NCI-H1105 (cell line): ENCODE data around the gene OR4M1.
"Not testable (repeated sequence)": the region's sequence is repeated elsewhere in the genome, so short reads cannot be mapped to it uniquely, and the experiment has no call there.

Source experiments
- DNase-seq: peaks from one replicate; lab custom pipeline; 2025; lab: John Stamatoyannopoulos, UW

The OR4M1 gene

DNA sequence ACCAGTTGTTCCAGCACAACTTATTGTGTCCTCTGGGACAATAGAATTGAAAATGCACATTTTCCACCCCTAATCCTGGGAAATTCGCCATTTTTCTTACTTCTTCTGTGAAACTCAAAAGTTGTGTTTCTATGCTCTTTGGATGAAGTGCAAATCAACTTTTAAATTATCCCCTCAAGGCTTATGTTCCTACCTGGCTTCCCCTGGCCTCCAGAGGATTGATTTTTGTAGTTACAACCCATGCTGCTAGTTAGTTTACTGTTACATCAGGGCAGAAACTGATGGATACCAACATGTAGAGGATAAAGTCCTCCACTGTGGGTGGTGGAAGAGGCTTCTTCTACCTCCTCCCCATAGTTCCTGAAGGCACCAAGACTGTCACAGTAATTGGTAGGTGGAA lies at the start of gene OR4M1:
Gene OR4M1 (plus strand): TSS at position 301 of the 400 bp plus-strand sequence. CDS start 6,819 bp downstream, outside the sequence.
- not testable (repeated sequence) for DNase-seq

- no peak for DNase-seq
Measured at GRCh38 chr14:19729359-19729758, 43.9 kb upstream of the OR4M1 start.

GRCh38 chr14:19729763-19730162 lies 43.5 kb upstream of the OR4M1 start:
- no peak for DNase-seq

DNA sequence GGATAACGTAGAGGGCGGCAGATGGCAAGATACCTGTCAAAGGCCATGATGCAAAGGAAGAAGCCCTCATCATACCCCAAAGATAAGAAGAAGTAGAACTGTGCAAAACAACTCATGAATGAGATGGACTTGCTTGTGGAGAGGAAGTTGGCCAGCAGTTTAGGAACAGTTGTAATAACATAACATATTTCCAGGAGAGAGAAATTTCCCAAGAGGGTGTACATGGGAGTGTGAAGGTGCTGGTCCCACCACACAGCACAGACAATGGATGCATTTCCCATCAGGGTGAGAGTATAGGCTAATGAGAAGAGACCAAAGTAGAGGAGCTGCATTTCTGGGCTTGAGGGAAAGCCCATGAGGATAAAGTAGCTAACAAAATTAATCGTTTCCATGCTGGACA lies 39.4 kb upstream of the OR4M1 start:
- DNase-seq = not testable (repeated sequence)

GRCh38 chr14:19743256-19743655 lies 30.0 kb upstream of the OR4M1 start, which contains the start of gene OR4Q3:
OR4Q3 (plus strand) TSS chr14:19743571.
- no peak for DNase-seq

DNA sequence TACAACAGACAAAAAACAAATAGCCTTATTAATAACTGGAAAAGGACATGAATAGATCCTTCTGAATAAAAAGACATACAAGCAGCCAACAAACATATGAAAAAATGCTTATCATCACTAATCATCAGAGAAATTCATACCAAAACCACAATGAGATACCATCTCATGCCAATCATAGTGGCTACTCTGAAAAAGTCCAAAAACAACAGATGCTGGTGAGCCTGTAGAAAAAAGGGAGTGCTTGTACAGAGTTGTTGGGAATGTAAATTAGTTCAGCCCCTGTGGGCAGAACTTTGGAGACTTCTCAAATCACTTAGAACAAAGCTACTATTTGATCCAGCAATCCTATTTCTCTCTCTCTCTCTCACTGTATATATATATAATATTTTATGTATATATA lies 21.0 kb upstream of the OR4M1 start:
- DNase-seq = not testable (repeated sequence)

GRCh38 chr14:19754172-19754571 lies 19.1 kb upstream of the OR4M1 start:
- DNase-seq = no peak

DNA sequence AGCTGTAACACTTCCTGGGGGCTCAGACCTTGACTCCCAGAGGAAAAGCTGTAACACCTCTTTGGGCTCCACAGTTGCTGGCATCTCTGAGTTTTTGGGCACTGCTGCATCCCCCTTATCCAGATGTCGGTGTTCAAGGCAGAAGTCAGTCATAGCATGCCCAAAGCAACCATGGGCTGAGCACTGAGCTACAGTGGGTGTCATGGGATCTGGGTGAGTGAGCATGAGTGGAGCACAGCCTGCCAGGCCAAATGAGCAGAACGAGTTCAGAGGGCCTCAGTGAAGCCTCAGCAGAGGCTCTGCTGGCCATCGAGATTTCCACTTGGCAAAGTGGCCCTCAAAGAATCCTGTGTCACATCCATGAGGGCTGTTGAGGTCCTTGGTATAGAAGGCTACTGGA lies 1.8 kb upstream of the OR4M1 start:
- DNase-seq = not testable (repeated sequence)

DNA sequence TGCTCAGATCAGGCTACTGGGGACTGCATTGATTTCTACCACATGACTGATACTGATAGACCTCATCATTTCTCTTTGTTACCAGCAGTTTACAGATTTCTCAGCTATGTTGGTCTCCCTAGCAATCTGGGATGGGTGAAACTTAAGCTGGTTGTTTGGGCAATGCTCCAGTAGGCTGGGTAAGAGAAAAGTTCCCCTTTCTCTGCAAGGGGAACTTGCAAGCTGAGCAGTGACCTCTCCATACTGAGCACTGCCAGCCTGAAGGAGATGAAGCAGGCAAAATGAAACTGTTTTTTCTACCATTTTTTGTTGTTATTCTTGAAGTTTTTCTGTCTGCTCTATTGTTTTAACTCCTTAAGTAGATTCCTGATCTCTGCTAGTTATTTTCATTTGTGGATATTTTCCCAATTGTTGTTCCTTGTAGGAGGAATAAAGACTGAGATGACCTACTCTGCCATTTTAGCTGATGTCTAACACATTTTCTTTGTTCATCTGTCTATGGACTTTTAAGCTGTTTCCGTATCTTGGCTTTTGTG lies 1.3 kb upstream of the OR4M1 start:
- DNase-seq = no peak

GRCh38 chr14:19772454-19772853 lies 850 bp upstream of the OR4M1 start:
- DNase-seq = not testable (repeated sequence)

DNA sequence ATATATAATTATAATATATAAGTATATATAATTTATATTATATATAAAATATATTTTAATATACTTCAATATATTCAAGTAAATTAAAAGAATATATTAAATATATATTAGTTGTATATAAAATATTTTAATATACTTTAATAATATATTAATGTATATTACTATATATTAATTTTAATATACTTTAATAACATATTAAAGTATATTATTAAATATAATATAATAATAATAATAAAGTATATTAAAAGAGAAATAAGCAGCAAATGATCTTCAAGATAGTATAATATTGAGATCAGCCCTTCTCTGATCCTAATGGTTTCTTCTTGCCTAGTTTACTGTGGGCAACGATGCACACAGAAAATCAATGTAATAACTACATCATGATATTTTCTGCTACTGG lies 2.3 kb downstream of the OR4M1 start:
- DNase-seq = no peak

DNA sequence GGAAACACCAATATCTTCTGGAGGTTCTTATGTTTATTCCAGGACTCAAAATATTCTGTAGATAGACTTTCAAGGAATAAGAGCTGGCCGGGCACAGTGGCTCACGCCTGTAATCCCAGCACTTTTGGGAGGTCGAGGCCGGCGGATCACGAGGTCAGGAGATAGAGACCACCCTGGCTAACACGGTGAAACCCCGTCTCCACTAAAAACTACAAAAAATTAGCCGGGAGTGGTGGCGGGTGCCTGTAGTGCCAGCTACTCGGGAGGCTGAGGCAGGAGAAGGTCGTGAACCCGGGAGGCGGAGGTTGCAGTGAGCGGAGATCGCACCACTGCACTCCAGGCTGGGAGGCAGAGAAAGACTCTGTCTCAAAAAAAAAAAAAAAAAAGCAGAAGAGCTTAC lies 12.5 kb downstream of the OR4M1 start:
- not testable (repeated sequence) for DNase-seq

DNA sequence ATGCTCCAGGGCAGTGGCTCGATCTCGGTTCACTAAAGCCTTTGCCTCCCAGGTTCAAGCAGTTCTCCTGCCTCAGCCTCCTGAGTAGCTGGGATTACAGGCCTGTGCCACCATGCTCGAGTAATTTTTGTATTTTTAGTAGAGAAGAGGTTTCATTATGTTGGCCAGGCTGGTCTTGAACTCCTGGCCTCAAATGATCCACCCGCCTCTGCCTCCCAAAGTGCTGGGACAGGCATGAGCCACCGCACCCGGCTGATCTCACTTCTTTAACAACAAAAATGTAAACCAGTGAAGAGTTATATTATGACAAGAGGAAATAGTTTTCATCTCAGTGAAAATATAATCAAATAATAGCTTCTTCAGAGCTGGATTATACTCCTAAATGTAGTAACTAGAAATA lies 14.0 kb downstream of the OR4M1 start:
- not testable (repeated sequence) for DNase-seq

- DNase-seq = not testable (repeated sequence)
Measured at GRCh38 chr14:19788150-19788549, 14.8 kb downstream of the OR4M1 start.

GRCh38 chr14:19796520-19797108 lies 23.3 kb downstream of the OR4M1 start:
- not testable (repeated sequence) for DNase-seq

GRCh38 chr14:19799880-19800279 lies 26.6 kb downstream of the OR4M1 start:
- no peak for DNase-seq

- no peak for DNase-seq
Measured at GRCh38 chr14:19800282-19801117, 27.2 kb downstream of the OR4M1 start.

DNA sequence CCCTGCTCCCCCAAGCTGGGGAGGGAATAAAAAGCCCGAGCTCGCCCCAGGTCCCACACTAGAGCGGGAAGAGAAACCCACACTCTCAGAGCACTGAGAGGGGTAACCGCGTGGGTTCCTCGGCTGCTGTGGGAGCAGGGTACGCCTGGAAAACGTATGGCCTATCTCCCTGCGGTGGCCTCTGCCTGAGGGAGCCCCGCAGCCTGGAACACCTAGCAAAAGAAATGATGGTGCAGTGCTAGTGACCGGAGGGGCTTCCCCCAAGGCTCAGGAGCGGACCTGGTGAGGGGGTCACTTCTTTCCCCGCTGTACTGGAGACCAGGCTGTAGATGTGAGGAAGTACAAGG lies 27.8 kb downstream of the OR4M1 start:
- no peak for DNase-seq

DNA sequence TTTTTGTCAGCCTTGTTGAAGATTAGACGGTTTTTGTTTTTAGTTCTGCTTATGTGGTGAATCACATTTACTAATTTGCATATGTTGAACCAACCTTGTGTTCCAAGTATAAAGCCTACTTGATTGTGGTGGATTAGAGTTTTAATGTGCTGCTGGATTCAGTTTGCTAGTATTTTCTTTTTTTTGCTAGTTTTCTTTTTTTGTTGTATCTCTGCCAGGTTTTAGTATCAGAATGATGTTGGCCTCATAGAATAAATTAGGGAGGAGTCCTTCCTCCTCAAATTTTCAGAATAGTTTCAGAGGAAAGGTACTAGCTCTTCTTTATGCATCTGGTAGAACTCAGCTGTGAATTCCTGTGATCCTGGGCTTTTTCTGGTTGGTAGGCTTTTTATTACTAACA lies 30.2 kb downstream of the OR4M1 start, which contains the start of gene OR4N2:
Gene OR4N2 (plus strand): TSS at position 301 of the 400 bp plus-strand sequence. CDS start 23,679 bp downstream, outside the sequence.
- DNase-seq = not testable (repeated sequence)

DNA sequence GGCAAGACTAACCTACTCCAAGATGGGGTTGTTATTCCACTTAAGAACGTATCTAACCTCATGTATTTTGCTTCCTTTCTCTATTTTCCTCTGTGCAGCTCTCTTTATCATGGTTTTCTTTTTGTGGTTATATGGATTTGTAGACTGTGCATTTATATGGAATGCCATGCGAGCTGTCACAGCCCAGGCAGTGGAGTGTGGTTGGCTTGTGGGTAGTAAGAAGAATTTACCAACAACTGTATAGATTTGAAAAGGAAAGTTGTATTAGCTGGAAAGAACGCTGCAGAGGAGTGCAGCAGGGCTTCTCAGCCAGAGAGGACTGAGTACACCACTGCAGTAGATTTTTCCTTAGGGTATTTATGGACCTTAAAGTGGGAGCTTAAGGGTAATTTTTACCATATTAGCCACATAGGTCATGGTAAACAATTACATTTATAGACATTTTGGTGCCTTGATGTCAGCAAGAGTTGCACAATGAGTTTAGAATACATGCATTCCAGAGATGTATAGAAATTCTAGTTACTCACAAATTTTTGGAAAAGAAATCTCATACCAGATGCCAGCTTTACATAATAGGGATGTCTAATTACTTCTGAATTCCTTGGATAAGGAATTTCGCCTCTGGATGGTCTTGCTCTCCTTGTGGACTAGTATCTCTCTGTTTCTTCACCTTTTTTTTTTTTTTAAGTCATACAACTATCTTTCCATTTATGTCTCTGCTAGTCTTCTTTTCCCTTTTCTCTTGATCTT lies 40.0 kb downstream of the OR4M1 start:
- not testable (repeated sequence) for DNase-seq

DNA sequence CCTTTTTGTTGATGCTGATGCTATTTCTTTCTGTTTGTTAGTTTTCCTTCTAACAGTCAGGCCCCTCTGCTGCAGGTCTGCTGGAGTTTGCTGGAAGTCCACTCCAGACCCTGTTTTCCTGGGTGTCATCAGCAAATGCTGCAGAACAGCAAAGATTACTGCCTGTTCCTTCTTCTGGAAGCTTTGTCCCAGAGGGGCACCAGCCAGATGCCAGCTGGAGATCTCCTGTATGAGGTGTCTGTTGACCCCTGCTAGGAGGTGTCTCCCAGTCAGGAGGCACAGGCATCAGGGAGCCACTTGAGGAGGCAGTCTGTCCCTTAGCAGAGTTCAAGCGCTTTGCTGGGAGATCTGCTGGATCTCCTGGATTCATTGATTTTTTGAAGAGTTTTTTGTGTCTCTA lies 46.6 kb downstream of the OR4M1 start:
- not testable (repeated sequence) for DNase-seq

GRCh38 chr14:19821016-19821415 lies 47.7 kb downstream of the OR4M1 start:
- not testable (repeated sequence) for DNase-seq
